ENCODE measurements around the gene GTF2F2. TPM values are rescaled to one million over a fixed set of nuclear protein-coding genes. Genes with fewer than 3 reads are reported as not detected.
A peak's percentile ranks its signal among the peaks of the same experiment; 100 is the strongest.
"Not testable (repeated sequence)": the region's sequence is repeated elsewhere in the genome, so short reads cannot be mapped to it uniquely, and the experiment has no call there.

The GTF2F2 gene
- total RNA-seq, 2 experiments from 2014 or later, result 20.1 to 25.1 TPM

DNA sequence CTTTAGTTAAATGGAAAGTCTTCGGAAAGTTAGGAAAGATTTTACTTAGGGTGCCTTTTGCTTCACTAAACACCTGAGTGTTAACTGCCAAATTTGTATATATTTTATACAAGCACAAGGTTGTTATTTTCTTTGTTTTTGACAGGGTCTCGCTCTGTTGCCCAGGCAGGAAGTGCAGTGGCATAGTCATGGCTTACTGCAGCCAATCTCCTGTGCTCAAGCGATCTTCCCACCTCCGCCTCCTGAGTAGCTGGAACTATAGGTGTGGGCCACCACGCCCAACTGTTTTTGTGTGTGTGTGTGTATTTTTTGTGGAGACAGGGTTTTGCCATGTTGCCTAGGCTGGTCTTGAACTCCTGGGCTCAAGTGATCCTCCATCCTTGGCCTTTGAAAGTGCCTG lies 64.4 kb downstream of the GTF2F2 start:
- H4K20me1 ChIP-seq (ENCODE audit: insufficient read depth, low read length), result no peaks in the 10 kb centered on the region
- no peak overlapping the region for H3K4me3 ChIP-seq (ENCODE audit: low read depth, low read length, poor library complexity, severe bottlenecking)
- H3K4me1 ChIP-seq (ENCODE audit: insufficient read depth, low read length, poor library complexity, severe bottlenecking), result peaks cover 8% of the 10 kb centered on the region
- no peaks in the 10 kb centered on the region for H3K9me3 ChIP-seq (ENCODE audit: low read length)
- ChIA-PET CTCF (ENCODE audit: unreplicated experiment) (no interaction called here), POLR2A (interaction anchor here (0.6 to 1.3 kb wide), 2 partner anchors 21 to 76 kb away, joined by 4 to 5 read pairs; no protein-coding TSS in a partner anchor)
- peak; percentile 14 for DNase-seq (ENCODE audit: low spot score)
- H2AFZ ChIP-seq (ENCODE audit: low read length), result no peak overlapping the region
- TF ChIP-seq, protein P1, sequence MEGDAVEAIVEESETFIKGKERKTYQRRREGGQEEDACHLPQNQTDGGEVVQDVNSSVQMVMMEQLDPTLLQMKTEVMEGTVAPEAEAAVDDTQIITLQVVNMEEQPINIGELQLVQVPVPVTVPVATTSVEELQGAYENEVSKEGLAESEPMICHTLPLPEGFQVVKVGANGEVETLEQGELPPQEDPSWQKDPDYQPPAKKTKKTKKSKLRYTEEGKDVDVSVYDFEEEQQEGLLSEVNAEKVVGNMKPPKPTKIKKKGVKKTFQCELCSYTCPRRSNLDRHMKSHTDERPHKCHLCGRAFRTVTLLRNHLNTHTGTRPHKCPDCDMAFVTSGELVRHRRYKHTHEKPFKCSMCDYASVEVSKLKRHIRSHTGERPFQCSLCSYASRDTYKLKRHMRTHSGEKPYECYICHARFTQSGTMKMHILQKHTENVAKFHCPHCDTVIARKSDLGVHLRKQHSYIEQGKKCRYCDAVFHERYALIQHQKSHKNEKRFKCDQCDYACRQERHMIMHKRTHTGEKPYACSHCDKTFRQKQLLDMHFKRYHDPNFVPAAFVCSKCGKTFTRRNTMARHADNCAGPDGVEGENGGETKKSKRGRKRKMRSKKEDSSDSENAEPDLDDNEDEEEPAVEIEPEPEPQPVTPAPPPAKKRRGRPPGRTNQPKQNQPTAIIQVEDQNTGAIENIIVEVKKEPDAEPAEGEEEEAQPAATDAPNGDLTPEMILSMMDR (conservative IDR thresholded peaks at IDR 0.05; ENCODE audit: low read length), result no peak
- TF ChIP-seq EZH2phosphoT487 (IDR thresholded peaks at IDR 0.05; ENCODE audit: borderline replicate concordance, low read depth, low read length), result no peak
- no TSS peak for BruUV-seq (replicated peaks)
- no peaks in the 10 kb centered on the region; the same call in 1 of the 2 replicates for H3K79me2 ChIP-seq (ENCODE audit: insufficient read depth, low read depth, low read length)
- H3K27ac ChIP-seq (ENCODE audit: low read depth, low read length, poor library complexity, severe bottlenecking), result peak overlapping the region; percentile 28
- H3K36me3 ChIP-seq (ENCODE audit: insufficient read depth, low read length), result peaks cover 12% of the 10 kb centered on the region
- H3K4me2 ChIP-seq (ENCODE audit: low read length), result 0 out of 2 replicates have a peak overlapping the region, but pooled peaks have one; percentile 20
- no peaks in the 10 kb centered on the region for H3K9me2 ChIP-seq (ENCODE audit: insufficient read depth, low read length)
- intact Hi-C loops (cut with micrococcal nuclease; ENCODE audit: unreplicated experiment), result no loop called here

DNA sequence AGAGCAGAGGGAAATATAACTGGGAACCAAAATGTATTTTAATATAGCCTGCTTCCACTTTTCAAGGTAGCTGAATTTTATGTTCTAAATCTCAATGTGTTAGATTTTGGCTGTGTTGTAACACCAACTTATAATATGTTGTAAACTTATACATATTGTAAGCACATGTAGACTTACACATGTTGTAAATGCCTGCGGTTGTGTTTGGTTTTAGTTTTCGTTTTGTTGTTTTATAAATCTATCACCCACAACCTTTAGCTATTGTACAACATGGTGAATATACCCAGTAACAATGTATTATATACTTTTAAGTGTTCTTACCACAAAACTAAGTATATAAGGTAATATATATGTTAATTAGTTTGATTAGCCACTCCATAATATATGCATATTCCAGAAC lies 65.0 kb downstream of the GTF2F2 start:
- peaks cover 13% of the 10 kb centered on the region for H3K36me3 ChIP-seq (ENCODE audit: insufficient read depth, low read length)
- no TSS peak for BruUV-seq (replicated peaks)
- ChIA-PET POLR2A (interaction anchor here (0.6 to 1.3 kb wide), 4 partner anchors 18 to 76 kb away, joined by 3 to 5 read pairs (median 4); no protein-coding TSS in a partner anchor), CTCF (ENCODE audit: unreplicated experiment) (no interaction called here)
- no peaks in the 10 kb centered on the region for H3K9me2 ChIP-seq (ENCODE audit: insufficient read depth, low read length)
- no peaks in the 10 kb centered on the region; the same call in 1 of the 2 replicates for H3K79me2 ChIP-seq (ENCODE audit: insufficient read depth, low read depth, low read length)
- H3K4me1 ChIP-seq (ENCODE audit: insufficient read depth, low read length, poor library complexity, severe bottlenecking), result peaks cover 8% of the 10 kb centered on the region
- no peaks in the 10 kb centered on the region for H4K20me1 ChIP-seq (ENCODE audit: insufficient read depth, low read length)
- no peak overlapping the region for H2AFZ ChIP-seq (ENCODE audit: low read length)
- intact Hi-C loops (cut with micrococcal nuclease; ENCODE audit: unreplicated experiment), result no loop called here
- H3K4me2 ChIP-seq (ENCODE audit: low read length), result no peak overlapping the region
- no peak for DNase-seq (ENCODE audit: low spot score)
- H3K27ac ChIP-seq (ENCODE audit: low read depth, low read length, poor library complexity, severe bottlenecking), result no peak overlapping the region
- no peak for TF ChIP-seq EZH2phosphoT487 (IDR thresholded peaks at IDR 0.05; ENCODE audit: borderline replicate concordance, low read depth, low read length)
- TF ChIP-seq, protein P1 (conservative IDR thresholded peaks at IDR 0.05; ENCODE audit: low read length), result no peak
- no peak overlapping the region for H3K4me3 ChIP-seq (ENCODE audit: low read depth, low read length, poor library complexity, severe bottlenecking)
- no peaks in the 10 kb centered on the region for H3K9me3 ChIP-seq (ENCODE audit: low read length)

DNA sequence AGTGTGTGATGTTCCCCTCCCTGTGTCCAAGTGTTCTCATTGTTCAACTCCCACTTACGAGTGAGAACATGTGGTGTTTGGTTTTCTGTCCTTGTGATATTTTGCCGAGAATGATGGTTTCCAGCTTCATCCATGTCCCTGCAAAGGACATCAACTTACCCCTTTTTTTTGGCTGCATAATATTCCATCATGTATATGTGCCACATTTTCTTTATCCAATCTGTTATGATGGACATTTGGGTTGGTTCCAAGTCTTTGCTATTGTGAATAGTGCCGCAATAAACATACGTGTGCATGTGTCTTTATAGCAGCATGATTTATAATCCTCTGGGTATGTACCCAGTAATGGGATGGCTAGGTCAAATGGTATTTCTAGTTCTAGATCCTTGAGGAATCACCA lies 68.8 kb downstream of the GTF2F2 start:
- H3K79me2 ChIP-seq (ENCODE audit: insufficient read depth, low read depth, low read length), result not testable (repeated sequence)

DNA sequence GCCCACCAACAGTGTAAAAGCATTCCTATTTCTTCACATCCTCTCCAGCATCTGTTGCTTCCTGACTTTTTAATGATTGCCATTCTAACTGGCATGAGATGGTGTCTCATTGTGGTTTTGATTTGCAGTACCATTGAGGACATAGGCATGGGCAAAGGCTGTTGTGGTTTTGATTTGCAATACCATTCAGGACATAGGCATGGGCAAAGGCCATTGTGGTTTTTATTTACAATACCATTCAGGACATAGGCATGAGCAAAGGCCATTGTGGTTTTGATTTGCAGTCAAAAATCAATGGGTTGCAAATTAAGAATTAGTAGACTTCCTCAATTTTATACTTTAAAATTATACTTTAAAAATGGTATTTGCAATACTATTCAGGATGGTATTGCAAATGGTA lies 69.2 kb downstream of the GTF2F2 start:
- H3K9me3 ChIP-seq (ENCODE audit: low read length); H4K20me1 ChIP-seq (ENCODE audit: insufficient read depth, low read length); H2AFZ ChIP-seq (ENCODE audit: low read length); H3K4me1 ChIP-seq (ENCODE audit: insufficient read depth, low read length, poor library complexity, severe bottlenecking); H3K4me3 ChIP-seq (ENCODE audit: low read depth, low read length, poor library complexity, severe bottlenecking); H3K9me2 ChIP-seq (ENCODE audit: insufficient read depth, low read length); H3K27ac ChIP-seq (ENCODE audit: low read depth, low read length, poor library complexity, severe bottlenecking); BruUV-seq (replicated peaks); POLR2A ChIA-PET; intact Hi-C loops (cut with micrococcal nuclease; ENCODE audit: unreplicated experiment); DNase-seq (ENCODE audit: low spot score); H3K4me2 ChIP-seq (ENCODE audit: low read length); H3K79me2 ChIP-seq (ENCODE audit: insufficient read depth, low read depth, low read length); CTCF ChIA-PET (ENCODE audit: unreplicated experiment): not testable (repeated sequence)
- peaks cover 15% of the 10 kb centered on the region for H3K36me3 ChIP-seq (ENCODE audit: insufficient read depth, low read length)

More for the DNA sequence above, 68.8 kb downstream of the GTF2F2 start:
- H3K4me2 ChIP-seq (ENCODE audit: low read length); BruUV-seq (replicated peaks); POLR2A ChIA-PET; CTCF ChIA-PET (ENCODE audit: unreplicated experiment); H3K9me2 ChIP-seq (ENCODE audit: insufficient read depth, low read length); intact Hi-C loops (cut with micrococcal nuclease; ENCODE audit: unreplicated experiment); H3K4me3 ChIP-seq (ENCODE audit: low read depth, low read length, poor library complexity, severe bottlenecking); H4K20me1 ChIP-seq (ENCODE audit: insufficient read depth, low read length); DNase-seq (ENCODE audit: low spot score); H3K9me3 ChIP-seq (ENCODE audit: low read length); H2AFZ ChIP-seq (ENCODE audit: low read length); H3K4me1 ChIP-seq (ENCODE audit: insufficient read depth, low read length, poor library complexity, severe bottlenecking); H3K27ac ChIP-seq (ENCODE audit: low read depth, low read length, poor library complexity, severe bottlenecking): not testable (repeated sequence)
- H3K36me3 ChIP-seq (ENCODE audit: insufficient read depth, low read length), result peaks cover 15% of the 10 kb centered on the region
